HepG2 (cell line): ENCODE data around the gene SLC25A25. TPM values are rescaled to one million over a fixed set of nuclear protein-coding genes. Genes with fewer than 3 reads are reported as not detected.

Experiments
- ATAC-seq: fragments of 200-7000 bp; cut with Tn5 transposase; 3 replicates; pipeline ENCODE4 v1.9.1; 2020; ENCODE audit warnings: mild to moderate bottlenecking, moderate library complexity
- BruUV-seq: library from RNA; stranded (reverse); fragments of 400-500 nt; replicated peaks from 2 replicates; lab custom pipeline; 2021; lab: Mats Ljungman, UMichigan
- CTCF ChIA-PET: fragments of 300-600 bp; formaldehyde crosslinking; extraction: SDS; loops from one replicate; lab custom pipeline; 2021; ENCODE audit warnings: low total read pairs, inconsistent platforms, low intra/inter-chr PET ratio; lab: Yijun Ruan, JAX
- POLR2A ChIA-PET: fragments of 350-600 bp; sonication (Branson Sonifier 250); formaldehyde crosslinking; loops from one replicate; lab custom pipeline; 2020; ENCODE audit warnings: antibody characterized with exemption, inconsistent platforms; lab: Yijun Ruan, JAX
- DNase-seq: peaks from one replicate; pipeline ENCODE4 v3.0.0-alpha.2; 2015; ENCODE audit warnings: low spot score
- FAIRE-seq: peaks from 3 replicates; lab custom pipeline; 2011; peaks lifted over from hg19 to GRCh38; lab: Jason Lieb, UNC
- H2AFZ ChIP-seq: one replicate; pipeline ENCODE4 v1.6.1; 2011; ENCODE audit warnings: low read length, inconsistent platforms
- H3K27ac ChIP-seq: fragments of 300-600 bp; 3 replicates; pipeline ENCODE4 v1.8.0; 2011; ENCODE audit warnings: mixed run types, mild to moderate bottlenecking, mixed read lengths, low read length, inconsistent platforms; ENCODE audit not compliant: insufficient read depth; ENCODE audit errors: extremely low read length
- H3K27me3 ChIP-seq, 2 experiments: fragments of 200-600 bp in 1 of 2; 2 replicates in 1 of 2; 3 replicates in 1 of 2; pipeline versions ENCODE4 v1.6.0 to v1.8.0; 2011; ENCODE audit warnings: low read length in 2 of 2, mild to moderate bottlenecking in 2 of 2, moderate library complexity in 2 of 2, inconsistent platforms in 1 of 2; ENCODE audit not compliant: insufficient read depth in 2 of 2, control insufficient read depth in 1 of 2
- H3K36me3 ChIP-seq, 2 experiments: fragments of 200-600 bp in 1 of 2; replicated peaks in 1 of 2; 2 replicates in 1 of 2; 3 replicates in 1 of 2; pipeline versions ENCODE4 v1.5.1 to v1.8.0; 2011; ENCODE audit warnings: low read length in 2 of 2, inconsistent platforms in 1 of 2; ENCODE audit not compliant: insufficient read depth in 2 of 2, control insufficient read depth in 1 of 2
- H3K4me1 ChIP-seq: 2 replicates; pipeline ENCODE4 v1.5.1; 2012; ENCODE audit warnings: low read length, inconsistent platforms; ENCODE audit not compliant: insufficient read depth
- H3K4me2 ChIP-seq: 2 replicates; pipeline ENCODE4 v1.6.0; 2011; ENCODE audit warnings: low read depth, low read length, inconsistent platforms
- H3K4me3 ChIP-seq, 3 experiments: fragments of 200-600 bp in 1 of 3; sonication (generic), shearing (Covaris generic) in 1 of 3; replicated peaks in 1 of 3; 2 replicates each; pipeline ENCODE4 v1.5.1; 2011 to 2016; ENCODE audit warnings: low read length in 3 of 3, inconsistent platforms in 2 of 3, low read depth in 2 of 3, mild to moderate bottlenecking in 2 of 3, control low read depth in 1 of 3, mixed read lengths in 1 of 3; ENCODE audit not compliant: insufficient read depth in 1 of 3
- H3K79me2 ChIP-seq: one replicate; pipeline ENCODE4 v1.6.1; 2011; ENCODE audit warnings: low read length, inconsistent platforms; ENCODE audit not compliant: insufficient read depth
- H3K9ac ChIP-seq: 2 replicates; pipeline ENCODE4 v1.6.0; 2011; ENCODE audit warnings: mild to moderate bottlenecking, low read depth, low read length, inconsistent platforms; ENCODE audit not compliant: insufficient read depth
- H3K9me3 ChIP-seq: 2 replicates; pipeline ENCODE4 v1.5.1; 2012; ENCODE audit warnings: mild to moderate bottlenecking, low read length
- H4K20me1 ChIP-seq: 2 replicates; pipeline ENCODE4 v1.6.0; 2011; ENCODE audit warnings: inconsistent platforms, mild to moderate bottlenecking, low read length, moderate library complexity; ENCODE audit not compliant: insufficient read depth
- SETDB1 ChIP-seq: sonication (generic); formaldehyde crosslinking; IDR thresholded peaks from 2 replicates; pipeline ENCODE4 v1.5.1; 2020; ENCODE audit warnings: missing genetic modification reagents, mild to moderate bottlenecking, borderline replicate concordance
- SIX1 ChIP-seq: sonication (generic); formaldehyde crosslinking; IDR thresholded peaks from 2 replicates; pipeline ENCODE4 v1.4.0; 2020; ENCODE audit warnings: missing genetic modification reagents, borderline replicate concordance
- THAP7 ChIP-seq: sonication (generic); formaldehyde crosslinking; IDR thresholded peaks from 2 replicates; pipeline ENCODE4 v1.8.1; 2023; ENCODE audit warnings: mild to moderate bottlenecking, missing genetic modification reagents
- ZNF318 ChIP-seq: sonication (generic); formaldehyde crosslinking; IDR thresholded peaks from 2 replicates; pipeline ENCODE4 v1.4.0; 2020; ENCODE audit warnings: mild to moderate bottlenecking, missing genetic modification reagents
- ZNF441 ChIP-seq: sonication (generic); formaldehyde crosslinking; IDR thresholded peaks from 2 replicates; pipeline ENCODE4 v1.7.0; 2021; ENCODE audit warnings: missing genetic modification reagents, borderline replicate concordance
- ZNF646 ChIP-seq: sonication (generic); formaldehyde crosslinking; IDR thresholded peaks from 2 replicates; pipeline ENCODE4 v1.9.0; 2021; ENCODE audit warnings: mild to moderate bottlenecking, missing genetic modification reagents
- WGBS: methylation state at CpG from one replicate; pipeline ENCODE4 v1.1.6; 2017; ENCODE audit warnings: low lambda C conversion rate; 5-methylcytosine and 5-hydroxymethylcytosine counted together
- in situ Hi-C: cut with HindIII; loops from 2 replicates; pipeline ENCODE4 v1.10.0; 2017; ENCODE audit warnings: low pct_unique_long_range_greater_than_20kb; ENCODE audit not compliant: extremely low pct_ligation_motif_present
- intact Hi-C: fragments of 100-400 bp; cut with micrococcal nuclease; formaldehyde crosslinking; loops from one replicate; pipeline ENCODE4 v1.10.0; 2022; ENCODE audit not compliant: unreplicated experiment
- polyA plus RNA-seq, 8 experiments: library from polyadenylated mRNA; depleted of rRNA in 3 of 8; stranded (reverse) in 7 of 8; unstranded in 1 of 8; fragments of >200 nt; fragmentation: Illumina TruSeq in 4 of 8; extraction: Trizol in 4 of 8; gene quantifications; 2 replicates each; pipeline versions ENCODE4 v1.2.1 to v1.2.3, GENCODE V29; 2011 to 2016; ENCODE audit warnings: low read depth in 4 of 8, missing spikeins in 1 of 8, mixed read lengths in 1 of 8; ENCODE audit not compliant: insufficient read depth in 1 of 8
- total RNA-seq, 5 experiments: library from RNA; depleted of rRNA; stranded (reverse); fragments of >200 nt; fragmentation: Illumina TruSeq; extraction: Trizol; gene quantifications; 2 replicates each; pipeline ENCODE4 v1.2.3, GENCODE V29; 2016; ENCODE audit warnings: low read depth in 1 of 5

SLC25A25 gene
- total and polyA plus RNA-seq, 2 of the 13 experiments (the other 11 are each of a cell fraction or from before 2014, with no cell fraction given) = 10.5 to 24.8 TPM

- no peak overlapping the region for H3K27ac ChIP-seq
- CTCF ChIA-PET = no interaction called here
- H3K4me2 ChIP-seq = no peak overlapping the region
- intact Hi-C loops (no loop called here), in situ Hi-C loops (no loop called here)
- POLR2A ChIA-PET = interaction anchor here (3.4 kb wide), 1 partner anchor 11 kb away, joined by 17 read pairs; no protein-coding TSS in a partner anchor
- no peak overlapping the region for H2AFZ ChIP-seq
- peaks cover 13% of the 10 kb centered on the region for H3K4me1 ChIP-seq
- H3K9me3 ChIP-seq = no peaks in the 10 kb centered on the region
- no peak for FAIRE-seq
- no peaks in the 10 kb centered on the region; a peak in 2 of 5 replicates for H3K36me3 ChIP-seq
- no peak for ATAC-seq
- no peak overlapping the region for H3K4me3 ChIP-seq
- peaks cover 17% of the 10 kb centered on the region for H3K79me2 ChIP-seq
- H3K27me3 ChIP-seq = no peaks in the 10 kb centered on the region
- no peak for DNase-seq
- BruUV-seq = no TSS peak
- 78% methylated on average over 10 of the region's 10 CpGs for WGBS
- no peaks in the 10 kb centered on the region for H4K20me1 ChIP-seq
- H3K9ac ChIP-seq = no peak overlapping the region
- no peak for TF ChIP-seq SETDB1
- no peak for TF ChIP-seq ZNF441 (CRISPR knock-in tag)
- TF ChIP-seq ZNF318 (CRISPR knock-in tag) = no peak
- TF ChIP-seq THAP7 (CRISPR knock-in tag) = no peak
- TF ChIP-seq SIX1 = no peak
- no peak for TF ChIP-seq ZNF646
Observed at GRCh38 chr9:128087262-128087661, 19.2 kb downstream of the SLC25A25 start.
